GM23338 (cell line): Measurements from ENCODE around the gene CCNK. TPM values are rescaled to one million over a fixed set of nuclear protein-coding genes. Genes with fewer than 3 reads are reported as not detected.

Experiments
- ATAC-seq: fragments of 200-7000 bp; cut with Tn5 transposase; 3 replicates; pipeline ENCODE4 v1.9.1; 2020
- DNase-seq: peaks from one replicate; pipeline ENCODE4 v3.0.0-alpha.2; 2015; ENCODE audit warnings: low spot score
- H2AFZ ChIP-seq: fragments of 200-600 bp; sonication (generic); 2 replicates; pipeline ENCODE4 v1.8.0; 2016; ENCODE audit warnings: antibody characterized with exemption, mild to moderate bottlenecking, moderate library complexity
- H3F3A ChIP-seq: fragments of 200-600 bp; sonication (generic); replicated peaks from 2 replicates; pipeline ENCODE4 v1.8.0; 2017; ENCODE audit warnings: antibody characterized with exemption, mixed run types, low read depth
- H3K27ac ChIP-seq: fragments of 200-600 bp; sonication (generic); 2 replicates; pipeline ENCODE4 v1.6.1; 2016; ENCODE audit warnings: low read depth
- H3K27me3 ChIP-seq: fragments of 200-600 bp; sonication (generic); 2 replicates; pipeline ENCODE4 v1.8.0; 2016; ENCODE audit warnings: mild to moderate bottlenecking, mixed run types, moderate library complexity; ENCODE audit not compliant: insufficient read depth
- H3K36me3 ChIP-seq: fragments of 200-600 bp; sonication (generic); 2 replicates; pipeline ENCODE4 v1.8.0; 2016; ENCODE audit warnings: mild to moderate bottlenecking; ENCODE audit not compliant: insufficient read depth
- H3K4me1 ChIP-seq: fragments of 200-600 bp; sonication (generic); 2 replicates; pipeline ENCODE4 v1.8.0; 2016; ENCODE audit warnings: mild to moderate bottlenecking, moderate library complexity; ENCODE audit not compliant: insufficient read depth
- H3K4me2 ChIP-seq: fragments of 200-600 bp; sonication (generic); 2 replicates; pipeline ENCODE4 v1.7.1; 2017; ENCODE audit warnings: mixed run types
- H3K4me3 ChIP-seq: fragments of 200-600 bp; sonication (generic); 2 replicates; pipeline ENCODE4 v1.6.1; 2016; ENCODE audit warnings: mixed run types
- H3K79me2 ChIP-seq: fragments of 200-600 bp; sonication (generic); replicated peaks from 2 replicates; pipeline ENCODE4 v1.8.0; 2017; ENCODE audit warnings: mild to moderate bottlenecking; ENCODE audit not compliant: insufficient read depth
- H3K9me2 ChIP-seq: fragments of 200-600 bp; sonication (generic); 2 replicates; pipeline ENCODE4 v1.8.0; 2017; ENCODE audit not compliant: insufficient read depth
- H4K20me1 ChIP-seq: fragments of 200-600 bp; sonication (generic); replicated peaks from 2 replicates; pipeline ENCODE4 v1.8.0; 2017; ENCODE audit warnings: mild to moderate bottlenecking; ENCODE audit not compliant: insufficient read depth
- H3K27ac Mint-ChIP-seq: 2 replicates; pipeline ENCODE4 v1.8.0; 2020; ENCODE audit warnings: inconsistent platforms, mild to moderate bottlenecking, moderate library complexity, mixed read lengths
- H3K27me3 Mint-ChIP-seq: 3 replicates; pipeline ENCODE4 v1.8.0; 2022; ENCODE audit warnings: low read depth, mild to moderate bottlenecking, moderate library complexity, mixed read lengths, inconsistent platforms; ENCODE audit not compliant: insufficient read depth, poor library complexity
- H3K36me3 Mint-ChIP-seq: 3 replicates; pipeline ENCODE4 v1.8.0; 2021; ENCODE audit warnings: low read depth, mild to moderate bottlenecking, inconsistent platforms, moderate library complexity, mixed read lengths
- H3K4me1 Mint-ChIP-seq: 3 replicates; pipeline ENCODE4 v1.8.0; 2020; ENCODE audit warnings: mild to moderate bottlenecking, inconsistent platforms, mixed read lengths
- H3K4me3 Mint-ChIP-seq: 3 replicates; pipeline ENCODE4 v1.8.0; 2021; ENCODE audit warnings: moderate library complexity, mild to moderate bottlenecking, inconsistent platforms, mixed read lengths
- H3K9me3 Mint-ChIP-seq: 3 replicates; pipeline ENCODE4 v1.8.0; 2020; ENCODE audit warnings: moderate library complexity, mild to moderate bottlenecking, inconsistent platforms, mixed read lengths
- CREB1 ChIP-seq: fragments of 250-450 bp; sonication (Bioruptor Pico); IDR thresholded peaks from 2 replicates; pipeline ENCODE4 v1.5.0; 2020; ENCODE audit warnings: low read depth, mild to moderate bottlenecking, moderate library complexity
- CTCF ChIP-seq, 2 experiments: fragments of 200-600 bp in 1 of 2; sonication (generic) in 1 of 2; conservative IDR thresholded peaks; 2 replicates each; pipeline versions ENCODE4 v1.5.1 to v1.6.1; 2016 to 2017; ENCODE audit warnings: antibody characterized with exemption in 2 of 2, low read depth in 2 of 2, mild to moderate bottlenecking in 2 of 2, moderate library complexity in 1 of 2
- ETS1 ChIP-seq: IDR thresholded peaks from 2 replicates; pipeline ENCODE4 v1.6.1; 2016; ENCODE audit warnings: antibody characterized with exemption
- EZH2 ChIP-seq: fragments of 200-600 bp; sonication (generic); IDR thresholded peaks from one replicate; pipeline ENCODE4 v1.8.0; 2017; ENCODE audit warnings: antibody characterized with exemption, mild to moderate bottlenecking, low read depth; ENCODE audit not compliant: unreplicated experiment
- EZH2phosphoT487 ChIP-seq: fragments of 200-600 bp; sonication (generic); IDR thresholded peaks from one replicate; pipeline ENCODE4 v1.8.1; 2018; ENCODE audit warnings: antibody characterized with exemption; ENCODE audit not compliant: unreplicated experiment
- JUNB ChIP-seq: IDR thresholded peaks from one replicate; pipeline ENCODE4 v1.6.1; 2016; ENCODE audit warnings: antibody characterized with exemption; ENCODE audit not compliant: unreplicated experiment
- NANOG ChIP-seq: IDR thresholded peaks from 2 replicates; pipeline ENCODE4 v1.6.1; 2016; ENCODE audit warnings: antibody characterized with exemption, borderline replicate concordance
- POLR2AphosphoS5 ChIP-seq: IDR thresholded peaks from 2 replicates; pipeline ENCODE4 v1.6.1; 2016; ENCODE audit warnings: antibody characterized with exemption, low read depth
- REST ChIP-seq: IDR thresholded peaks from one replicate; pipeline ENCODE4 v1.6.1; 2018; ENCODE audit warnings: antibody characterized with exemption; ENCODE audit not compliant: unreplicated experiment
- STAT1 ChIP-seq: IDR thresholded peaks from one replicate; pipeline ENCODE4 v1.6.1; 2016; ENCODE audit warnings: antibody characterized with exemption; ENCODE audit not compliant: unreplicated experiment
- ZNF114 ChIP-seq: fragments of 250-450 bp; sonication (Bioruptor Pico); IDR thresholded peaks from 2 replicates; pipeline ENCODE4 v1.5.0; 2020; ENCODE audit warnings: mild to moderate bottlenecking, moderate library complexity
- ZNF331 ChIP-seq: fragments of 250-450 bp; sonication (Bioruptor Pico); IDR thresholded peaks from 2 replicates; pipeline ENCODE4 v1.5.0; 2020; ENCODE audit warnings: low read depth, mild to moderate bottlenecking, moderate library complexity
- ZNF462 ChIP-seq: fragments of 250-450 bp; sonication (Bioruptor Pico); IDR thresholded peaks from 2 replicates; pipeline ENCODE4 v1.5.0; 2020; ENCODE audit warnings: mild to moderate bottlenecking, moderate library complexity
- polyA plus RNA-seq: library from polyadenylated mRNA; unstranded; fragments of >200 nt; fragmentation: Nextera tagmentation; extraction: Ambion mirVana; gene quantifications from 2 replicates; pipeline ENCODE4 v1.2.1, GENCODE V29; 2016
- total RNA-seq: library from RNA; depleted of rRNA; stranded (reverse); fragments of >200 nt; shearing (Covaris generic); gene quantifications from 2 replicates; pipeline ENCODE4 v1.2.3, GENCODE V29; 2014

CCNK gene
- total and polyA plus RNA-seq, 2 experiments from 2014 or later, result 54.0 to 60.6 TPM

- DNase-seq (no peak), ATAC-seq (no peak)
- no peaks in the 10 kb centered on the region for H3K4me1 ChIP-seq
- H3K27ac Mint-ChIP-seq, result no peak overlapping the region
- no peaks in the 10 kb centered on the region for H3K9me2 ChIP-seq
- H3K4me3 ChIP-seq, result no peak overlapping the region
- H3F3A ChIP-seq, result no peaks in the 10 kb centered on the region
- H3K27me3 Mint-ChIP-seq, result peaks cover 7% of the 10 kb centered on the region
- H3K27ac ChIP-seq, result no peak overlapping the region
- peaks cover 6% of the 10 kb centered on the region for H3K4me1 Mint-ChIP-seq
- H2AFZ ChIP-seq, result no peak overlapping the region
- H3K9me3 Mint-ChIP-seq, result no peaks in the 10 kb centered on the region
- H3K36me3 Mint-ChIP-seq, result peaks cover 26% of the 10 kb centered on the region
- TF ChIP-seq JUNB (no peak), ZNF462 (no peak), STAT1 (no peak), ETS1 (no peak), EZH2phosphoT487 (no peak), CREB1 (CRISPR knock-in tag) (no peak), ZNF114 (CRISPR knock-in tag) (no peak), REST (no peak), ZNF331 (no peak), POLR2AphosphoS5 (no peak), EZH2 (no peak), NANOG (no peak), CTCF (conservative IDR thresholded peaks at IDR 0.05; ENCODE audit: low read depth in 2 of 2) (no peak)
- peaks cover 16% of the 10 kb centered on the region for H4K20me1 ChIP-seq
- peaks cover 7% of the 10 kb centered on the region for H3K79me2 ChIP-seq
- H3K36me3 ChIP-seq, result no peaks in the 10 kb centered on the region
- no peaks in the 10 kb centered on the region for H3K27me3 ChIP-seq
- no peak overlapping the region for H3K4me3 Mint-ChIP-seq
- H3K4me2 ChIP-seq, result no peak overlapping the region
Observed at GRCh38 chr14:99437706-99438105, 43.5 kb upstream of the CCNK start.
